Breast epithelium (tissue), 4 donors: ENCODE data around the gene WWC1. TPM values are rescaled to one million over a fixed set of nuclear protein-coding genes. Genes with fewer than 3 reads are reported as not detected.

Source experiments
- DNase-seq, 2 donors: peaks; one replicate each; pipeline ENCODE4 v3.0.0-alpha.2; 2019; ENCODE audit warnings: low spot score in 2 of 2
- H3K27ac ChIP-seq, 2 donors: fragments of 200-600 bp; sonication (generic) in 1 of 2; one replicate each; pipeline ENCODE4 v1.5.1; 2016 to 2019; ENCODE audit warnings: mild to moderate bottlenecking in 1 of 2
- H3K27me3 ChIP-seq, 2 donors: fragments of 200-600 bp; sonication (generic) in 1 of 2; one replicate each; pipeline versions ENCODE4 v1.5.1 to v1.6.0; 2017 to 2019; ENCODE audit warnings: control low read depth in 1 of 2, mild to moderate bottlenecking in 1 of 2
- H3K36me3 ChIP-seq: fragments of 200-600 bp; one replicate; pipeline ENCODE4 v1.5.1; 2019
- H3K4me1 ChIP-seq, 2 donors: fragments of 200-600 bp; sonication (generic); one replicate each; pipeline ENCODE4 v1.5.1; 2016 to 2019; ENCODE audit warnings: control low read depth in 1 of 2
- H3K4me3 ChIP-seq, 3 donors: fragments of 200-600 bp; sonication (generic); 1 replicate in 2 of 3; 2 replicates in 1 of 3; pipeline ENCODE4 v1.5.1; 2016 to 2019; ENCODE audit warnings: mild to moderate bottlenecking in 3 of 3, moderate library complexity in 2 of 3
- H3K9me3 ChIP-seq, 2 donors: fragments of 200-600 bp; sonication (generic) in 1 of 2; one replicate each; pipeline ENCODE4 v1.5.1; 2016 to 2019; ENCODE audit warnings: control low read depth in 1 of 2
- POLR2A ChIP-seq: fragments of 450-650 bp; IDR thresholded peaks from one replicate; pipeline ENCODE4 v1.6.1; 2016; ENCODE audit warnings: antibody characterized with exemption, mild to moderate bottlenecking, moderate library complexity
- POLR2AphosphoS5 ChIP-seq, 3 donors: sonication (generic); formaldehyde crosslinking; IDR thresholded peaks; one replicate each; pipeline ENCODE4 v1.6.1; 2017; ENCODE audit warnings: antibody characterized with exemption in 3 of 3
- intact Hi-C: fragments of 100-400 bp; cut with DNase I; formaldehyde crosslinking; loops from one replicate; pipeline ENCODE4 v1.15.1; 2023; ENCODE audit warnings: low total_unique reads
- total RNA-seq, 3 donors: library from RNA; depleted of rRNA; stranded (reverse); fragments of >200 nt; gene quantifications; one replicate each; pipeline ENCODE4 v1.1.0, GENCODE V29; 2016
- TF ChIP-seq, protein P1 (sequence below), 3 donors: fragments of 450-650 bp; IDR thresholded peaks; one replicate each; pipeline ENCODE4 v1.5.1; 2016 to 2017; ENCODE audit warnings: antibody characterized with exemption in 3 of 3, mild to moderate bottlenecking in 3 of 3, moderate library complexity in 3 of 3

Gene WWC1
- total RNA-seq, 3 donors from 2014 or later, result 0.96 to 59.9 (median 59.6) TPM

DNA sequence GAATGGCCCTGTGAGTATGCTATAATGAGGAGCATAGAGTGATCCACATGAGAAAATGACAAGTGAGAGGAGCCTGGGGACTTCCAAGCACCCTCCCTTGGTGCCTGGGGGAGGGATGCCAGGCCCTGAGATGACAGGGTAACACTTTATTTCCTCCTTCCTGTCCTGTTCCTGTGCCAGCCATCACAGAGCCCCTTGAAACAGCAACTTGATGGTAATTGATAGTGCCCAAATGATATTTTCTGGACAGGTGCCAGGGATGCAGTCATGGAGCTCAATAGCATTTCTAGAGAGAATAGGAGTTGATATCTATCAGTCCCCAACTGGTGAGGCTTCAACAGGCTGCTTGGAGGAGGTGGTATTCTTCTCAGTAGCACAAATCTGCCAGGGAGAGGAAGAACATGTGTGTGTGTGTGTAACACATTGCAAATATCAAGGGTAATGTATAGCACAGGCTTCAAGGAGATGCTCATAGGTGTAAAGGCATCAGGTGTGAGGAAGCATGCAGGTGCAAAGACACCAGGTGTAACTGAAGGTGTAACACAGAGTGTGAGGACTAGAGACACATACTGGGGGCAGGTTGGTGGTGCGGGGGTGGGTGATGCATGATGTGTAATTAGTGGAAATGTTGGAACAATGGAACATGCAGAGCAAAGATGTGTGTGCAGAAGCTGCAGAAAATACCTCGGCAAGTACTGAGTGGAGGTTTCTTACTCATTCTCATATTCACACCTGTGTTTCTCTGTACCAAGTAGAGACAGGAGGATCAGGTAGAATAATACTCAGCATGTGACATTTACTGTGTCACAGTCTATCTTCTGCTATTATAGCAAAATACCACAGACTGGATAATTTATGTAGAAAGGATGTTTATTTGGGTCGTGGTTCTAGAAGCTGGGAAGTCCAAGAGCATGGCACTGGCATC lies 18.1 kb upstream of the WWC1 start:
- no peaks in the 10 kb centered on the region for H3K27me3 ChIP-seq
- no peaks in the 10 kb centered on the region for H3K9me3 ChIP-seq
- no peak overlapping the region for H3K4me3 ChIP-seq
- TF ChIP-seq POLR2A (no peak), POLR2AphosphoS5 (IDR thresholded peaks at IDR 0.05) (no peak)
- TF ChIP-seq, protein P1, sequence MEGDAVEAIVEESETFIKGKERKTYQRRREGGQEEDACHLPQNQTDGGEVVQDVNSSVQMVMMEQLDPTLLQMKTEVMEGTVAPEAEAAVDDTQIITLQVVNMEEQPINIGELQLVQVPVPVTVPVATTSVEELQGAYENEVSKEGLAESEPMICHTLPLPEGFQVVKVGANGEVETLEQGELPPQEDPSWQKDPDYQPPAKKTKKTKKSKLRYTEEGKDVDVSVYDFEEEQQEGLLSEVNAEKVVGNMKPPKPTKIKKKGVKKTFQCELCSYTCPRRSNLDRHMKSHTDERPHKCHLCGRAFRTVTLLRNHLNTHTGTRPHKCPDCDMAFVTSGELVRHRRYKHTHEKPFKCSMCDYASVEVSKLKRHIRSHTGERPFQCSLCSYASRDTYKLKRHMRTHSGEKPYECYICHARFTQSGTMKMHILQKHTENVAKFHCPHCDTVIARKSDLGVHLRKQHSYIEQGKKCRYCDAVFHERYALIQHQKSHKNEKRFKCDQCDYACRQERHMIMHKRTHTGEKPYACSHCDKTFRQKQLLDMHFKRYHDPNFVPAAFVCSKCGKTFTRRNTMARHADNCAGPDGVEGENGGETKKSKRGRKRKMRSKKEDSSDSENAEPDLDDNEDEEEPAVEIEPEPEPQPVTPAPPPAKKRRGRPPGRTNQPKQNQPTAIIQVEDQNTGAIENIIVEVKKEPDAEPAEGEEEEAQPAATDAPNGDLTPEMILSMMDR (IDR thresholded peaks at IDR 0.05), result no peak
- no peak for DNase-seq
- peaks cover 0 to 3% of the 10 kb centered on the region in 2 donors for H3K4me1 ChIP-seq
- intact Hi-C loops, result no loop called here
- H3K27ac ChIP-seq, result no peak overlapping the region
- no peaks in the 10 kb centered on the region for H3K36me3 ChIP-seq

DNA sequence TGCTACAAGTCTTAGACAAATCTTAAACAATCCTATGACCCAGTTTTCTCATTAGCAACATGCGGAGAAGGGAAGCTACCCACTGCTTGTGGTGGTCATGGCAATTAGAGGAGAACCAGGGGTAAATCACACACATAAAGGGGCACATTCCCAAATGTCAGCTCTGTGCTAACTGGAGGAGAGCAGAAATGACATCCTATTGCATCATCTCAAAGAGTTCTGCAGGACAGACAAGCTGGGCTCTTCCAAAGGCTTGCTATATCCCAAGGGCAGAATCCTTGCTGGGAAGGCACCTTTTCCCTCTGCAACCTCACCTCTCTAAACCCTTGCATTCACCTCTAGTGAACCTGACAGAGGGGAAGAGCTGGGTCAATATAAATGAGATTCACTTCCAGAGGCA lies 17.0 kb upstream of the WWC1 start:
- TF ChIP-seq, protein P1 (IDR thresholded peaks at IDR 0.05), result no peak
- no peak for TF ChIP-seq POLR2AphosphoS5 (IDR thresholded peaks at IDR 0.05)
- TF ChIP-seq POLR2A, result no peak

GRCh38 chr5:168275940-168276339 lies 15.5 kb upstream of the WWC1 start:
- intact Hi-C loops, result no loop called here
- TF ChIP-seq POLR2A, result no peak
- TF ChIP-seq, protein P1 (IDR thresholded peaks at IDR 0.05), result no peak
- no peaks in the 10 kb centered on the region for H3K27me3 ChIP-seq
- DNase-seq, result no peak
- H3K4me3 ChIP-seq, result no peak overlapping the region
- H3K27ac ChIP-seq, result no peak overlapping the region
- H3K4me1 ChIP-seq, result no peaks in the 10 kb centered on the region
- no peaks in the 10 kb centered on the region for H3K9me3 ChIP-seq
- H3K36me3 ChIP-seq, result no peaks in the 10 kb centered on the region

More for the DNA sequence above, 17.0 kb upstream of the WWC1 start:
- no peaks in the 10 kb centered on the region for H3K27me3 ChIP-seq
- intact Hi-C loops, result no loop called here
- DNase-seq, result no peak
- H3K4me1 ChIP-seq, result no peaks in the 10 kb centered on the region
- no peak overlapping the region for H3K4me3 ChIP-seq
- H3K36me3 ChIP-seq, result no peaks in the 10 kb centered on the region
- H3K27ac ChIP-seq, result no peak overlapping the region
- H3K9me3 ChIP-seq, result no peaks in the 10 kb centered on the region

DNA sequence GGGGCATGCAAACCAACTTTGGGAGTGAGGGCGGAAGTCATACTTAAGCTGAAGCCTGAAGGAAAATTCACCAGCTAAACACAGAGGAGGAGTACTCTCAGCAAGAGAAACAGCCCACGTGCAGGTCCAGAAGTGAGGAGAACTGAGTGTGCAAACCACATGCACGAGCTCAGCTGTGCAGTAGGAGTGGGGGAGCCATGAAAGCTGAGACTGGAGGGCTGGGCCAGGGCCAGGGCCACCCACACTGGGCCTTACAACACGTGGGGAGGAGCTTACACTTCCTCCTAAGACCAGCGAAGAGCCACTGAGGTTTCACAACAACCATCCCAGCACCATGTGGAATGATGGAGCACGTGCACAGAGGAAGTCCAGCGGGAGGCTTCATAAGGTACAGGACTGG lies 9.3 kb upstream of the WWC1 start:
- Histone ChIP-seq H3K27me3 (no peaks in the 10 kb centered on the region), H3K9me3 (peaks cover 4 to 9% of the 10 kb centered on the region in 2 donors), H3K4me1 (no peaks in the 10 kb centered on the region), H3K36me3 (no peaks in the 10 kb centered on the region), H3K27ac (no peak overlapping the region), H3K4me3 (no peak overlapping the region)
- DNase-seq, result no peak
- intact Hi-C loops, result no loop called here
- TF ChIP-seq POLR2AphosphoS5 (IDR thresholded peaks at IDR 0.05) (no peak), POLR2A (no peak)
- TF ChIP-seq, protein P1 (IDR thresholded peaks at IDR 0.05), result no peak

DNA sequence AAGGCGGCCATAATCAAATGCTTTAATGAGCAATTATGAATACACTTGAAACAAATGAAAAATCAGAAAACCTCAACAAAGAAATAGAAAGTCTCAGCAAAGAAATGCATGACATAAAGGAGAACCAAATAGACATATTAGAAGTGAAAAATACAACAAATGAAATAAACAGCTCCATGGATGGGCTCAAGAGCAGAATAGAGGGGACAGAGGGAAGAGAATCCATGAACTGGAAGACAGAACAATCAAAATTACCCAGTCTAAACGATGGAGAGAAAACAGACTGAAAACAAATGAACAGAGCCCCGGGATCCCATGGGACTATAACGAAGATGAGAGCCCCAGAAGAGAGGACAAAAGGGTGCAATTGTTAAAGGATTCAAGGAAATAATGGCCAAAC lies 6.6 kb upstream of the WWC1 start:
- intact Hi-C loops, result no loop called here
- TF ChIP-seq POLR2A, result no peak
- TF ChIP-seq POLR2AphosphoS5 (IDR thresholded peaks at IDR 0.05), result no peak
- TF ChIP-seq, protein P1 (IDR thresholded peaks at IDR 0.05), result no peak
- H3K27ac ChIP-seq, result no peak overlapping the region
- no peak for DNase-seq
- no peaks in the 10 kb centered on the region for H3K4me1 ChIP-seq
- H3K4me3 ChIP-seq, result no peak overlapping the region
- no peaks in the 10 kb centered on the region for H3K27me3 ChIP-seq
- peaks cover 4 to 9% of the 10 kb centered on the region in 2 donors for H3K9me3 ChIP-seq
- no peaks in the 10 kb centered on the region for H3K36me3 ChIP-seq
